ENCODE results near the gene CYP3A7. TPM values are rescaled to one million over a fixed set of nuclear protein-coding genes. Genes with fewer than 3 reads are reported as not detected.
"Not testable (repeated sequence)": the region's sequence is repeated elsewhere in the genome, so short reads cannot be mapped to it uniquely, and the experiment has no call there.

Gene CYP3A7
- total and polyA plus RNA-seq, 5 experiments from 2014 or later = not detected

- H3K4me3 Mint-ChIP-seq = peak overlapping the region in 2 of 10 donors; percentile 25 to 64
- POLR2A ChIA-PET = interaction anchor here (1.6 kb wide), 1 partner anchor 134 kb away, joined by 4 read pairs; the partner anchor contains the start of gene ZNF655
- DNase-seq, H3K27me3 Mint-ChIP-seq, ATAC-seq: not testable (repeated sequence)
- H3K9me3 Mint-ChIP-seq = peaks cover 0 to 26% (median 9%) of the 10 kb centered on the region in 9 donors
- H3K4me1 Mint-ChIP-seq = peaks cover 11 to 21% (median 14%) of the 10 kb centered on the region in 4 donors
- peaks cover 0 to 17% (median 6%) of the 10 kb centered on the region in 3 donors for H3K36me3 Mint-ChIP-seq
- peak overlapping the region in 9 of 10 donors; percentile 18 to 89 (median 67) for H3K27ac Mint-ChIP-seq
Measured at GRCh38 chr7:99692563-99692962, 42.4 kb downstream of the CYP3A7 start.

GRCh38 chr7:99691658-99692057 is 43.3 kb downstream of the CYP3A7 start:
- POLR2A ChIA-PET = not testable (repeated sequence)

GRCh38 chr7:99690918-99691317 is 44.1 kb downstream of the CYP3A7 start:
- Mint-ChIP-seq H3K36me3 (peaks cover 0 to 18% (median 6%) of the 10 kb centered on the region in 3 donors), H3K9me3 (peaks cover 0 to 28% (median 10%) of the 10 kb centered on the region in 9 donors), H3K4me1 (peaks cover 11 to 21% (median 14%) of the 10 kb centered on the region in 4 donors)
- DNase-seq, H3K4me3 Mint-ChIP-seq, H3K27ac Mint-ChIP-seq, H3K27me3 Mint-ChIP-seq, ATAC-seq, POLR2A ChIA-PET: not testable (repeated sequence)

More at GRCh38 chr7:99691658-99692057, 43.3 kb downstream of the CYP3A7 start:
- not testable (repeated sequence) for ATAC-seq, H3K4me3 Mint-ChIP-seq, DNase-seq, H3K27me3 Mint-ChIP-seq
- Mint-ChIP-seq H3K27ac (peak overlapping the region in 2 of 10 donors; percentile 9 to 26), H3K9me3 (peaks cover 0 to 28% (median 10%) of the 10 kb centered on the region in 9 donors), H3K4me1 (peaks cover 11 to 21% (median 14%) of the 10 kb centered on the region in 4 donors), H3K36me3 (peaks cover 0 to 18% (median 6%) of the 10 kb centered on the region in 3 donors)

- DNase-seq, H3K27me3 Mint-ChIP-seq, ATAC-seq, H3K4me3 Mint-ChIP-seq, POLR2A ChIA-PET, H3K27ac Mint-ChIP-seq, H3K4me1 Mint-ChIP-seq: not testable (repeated sequence)
- Mint-ChIP-seq H3K9me3 (peaks cover 0 to 17% (median 4%) of the 10 kb centered on the region in 9 donors), H3K36me3 (peaks cover 0 to 26% (median 2%) of the 10 kb centered on the region in 3 donors)
Measured at GRCh38 chr7:99685871-99686608, 49.0 kb downstream of the CYP3A7 start.

- Mint-ChIP-seq H3K4me1 (peaks cover 0 to 7% (median 0%) of the 10 kb centered on the region in 4 donors), H3K9me3 (peaks cover 0 to 16% (median 4%) of the 10 kb centered on the region in 9 donors), H3K36me3 (peaks cover 0 to 25% (median 2%) of the 10 kb centered on the region in 3 donors), H3K27me3 (peaks cover 0 to 2% (median 0%) of the 10 kb centered on the region in 5 donors), H3K4me3 (no peak overlapping the region), H3K27ac (no peak overlapping the region)
- DNase-seq (no peak), ATAC-seq (no peak)
- POLR2A ChIA-PET = no interaction called here
Measured at GRCh38 chr7:99685129-99685758, 49.8 kb downstream of the CYP3A7 start.

GRCh38 chr7:99679400-99680191 is 55.4 kb downstream of the CYP3A7 start, which contains the start of gene CYP3A5:
TSS of gene CYP3A5 (minus strand) at chr7:99679996. CDS start at chr7:99679896, 100 bp downstream.
- Mint-ChIP-seq H3K9me3 (no peaks in the 10 kb centered on the region), H3K27ac (peak within 1 kb of the TSS in 4 of 10 donors; percentile 8 to 63 (median 58))

GRCh38 chr7:99679032-99679399 is 56.0 kb downstream of the CYP3A7 start:
- POLR2A ChIA-PET = no interaction called here

More at GRCh38 chr7:99679400-99680191, 55.4 kb downstream of the CYP3A7 start, which contains the start of gene CYP3A5:
- Mint-ChIP-seq H3K36me3 (peaks cover 0 to 17% (median 7%) of the 10 kb centered on the region in 3 donors), H3K27me3 (peaks cover 0 to 2% (median 0%) of the 10 kb centered on the region in 5 donors), H3K4me3 (no peak within 1 kb of the TSS), H3K4me1 (peaks cover 18 to 21% (median 19%) of the 10 kb centered on the region in 4 donors)
- ATAC-seq = no peak
- POLR2A ChIA-PET = no interaction called here
- no peak for DNase-seq

GRCh38 chr7:99677648-99678045 is 57.3 kb downstream of the CYP3A7 start:
- ATAC-seq = no peak
- H3K4me1 Mint-ChIP-seq = peaks cover 19 to 25% (median 20%) of the 10 kb centered on the region in 4 donors
- peak overlapping the region in 1 of 10 donors; percentile 6 for H3K27ac Mint-ChIP-seq
- no peak for DNase-seq
- peaks cover 0 to 2% (median 0%) of the 10 kb centered on the region in 5 donors for H3K27me3 Mint-ChIP-seq
- peaks cover 0 to 8% (median 5%) of the 10 kb centered on the region in 3 donors for H3K36me3 Mint-ChIP-seq
- H3K4me3 Mint-ChIP-seq = no peak overlapping the region
- POLR2A ChIA-PET = no interaction called here
- H3K9me3 Mint-ChIP-seq = no peaks in the 10 kb centered on the region

More at GRCh38 chr7:99679032-99679399, 56.0 kb downstream of the CYP3A7 start:
- H3K4me3 Mint-ChIP-seq = no peak overlapping the region
- peaks cover 0 to 2% (median 0%) of the 10 kb centered on the region in 5 donors for H3K27me3 Mint-ChIP-seq
- DNase-seq (no peak), ATAC-seq (no peak)
- peaks cover 0 to 17% (median 7%) of the 10 kb centered on the region in 3 donors for H3K36me3 Mint-ChIP-seq
- peaks cover 19 to 24% (median 22%) of the 10 kb centered on the region in 4 donors for H3K4me1 Mint-ChIP-seq
- no peak overlapping the region for H3K27ac Mint-ChIP-seq
- no peaks in the 10 kb centered on the region for H3K9me3 Mint-ChIP-seq

- Mint-ChIP-seq H3K4me1 (peaks cover 18 to 28% (median 20%) of the 10 kb centered on the region in 4 donors), H3K36me3 (peaks cover 0 to 5% (median 4%) of the 10 kb centered on the region in 3 donors), H3K27me3 (peaks cover 0 to 2% (median 0%) of the 10 kb centered on the region in 5 donors), H3K4me3 (no peak overlapping the region), H3K9me3 (no peaks in the 10 kb centered on the region), H3K27ac (peak overlapping the region in 2 of 10 donors; percentile 63 to 66)
- ATAC-seq (no peak), DNase-seq (no peak)
- POLR2A ChIA-PET = no interaction called here
Measured at GRCh38 chr7:99677013-99677647, 57.9 kb downstream of the CYP3A7 start.

- Mint-ChIP-seq H3K36me3 (peaks cover 0 to 5% (median 0%) of the 10 kb centered on the region in 3 donors), H3K4me3 (peak overlapping the region in 8 of 10 donors; percentile 14 to 78 (median 52)), H3K4me1 (peaks cover 16 to 28% (median 20%) of the 10 kb centered on the region in 4 donors), H3K9me3 (no peaks in the 10 kb centered on the region), H3K27ac (peak overlapping the region; percentile 77 to 95 (median 89)), H3K27me3 (no peaks in the 10 kb centered on the region)
- POLR2A ChIA-PET = interaction anchor here (1.0 kb wide), 1 partner anchor 51 kb away, joined by 3 read pairs; no protein-coding TSS in a partner anchor
- DNase-seq (peak in 3 of 10 donors; percentile 12 to 46 (median 17)), ATAC-seq (peak; percentile 49 to 89)
Measured at GRCh38 chr7:99674995-99675742, 59.8 kb downstream of the CYP3A7 start.

GRCh38 chr7:99672573-99672972 is 62.4 kb downstream of the CYP3A7 start:
- no peak for DNase-seq
- H3K36me3 Mint-ChIP-seq = peaks cover 0 to 15% (median 0%) of the 10 kb centered on the region in 3 donors
- no peaks in the 10 kb centered on the region for H3K9me3 Mint-ChIP-seq
- no peak overlapping the region for H3K4me3 Mint-ChIP-seq
- H3K4me1 Mint-ChIP-seq = peaks cover 16 to 28% (median 20%) of the 10 kb centered on the region in 4 donors
- ATAC-seq = no peak
- peak overlapping the region in 4 of 10 donors; percentile 5 to 66 (median 55) for H3K27ac Mint-ChIP-seq
- no peaks in the 10 kb centered on the region for H3K27me3 Mint-ChIP-seq
- POLR2A ChIA-PET = no interaction called here
